ENCODE data around the gene ARMC9.
"Not testable (repeated sequence)": the region's sequence is repeated elsewhere in the genome, so short reads cannot be mapped to it uniquely, and the experiment has no call there.

Gene ARMC9

DNA sequence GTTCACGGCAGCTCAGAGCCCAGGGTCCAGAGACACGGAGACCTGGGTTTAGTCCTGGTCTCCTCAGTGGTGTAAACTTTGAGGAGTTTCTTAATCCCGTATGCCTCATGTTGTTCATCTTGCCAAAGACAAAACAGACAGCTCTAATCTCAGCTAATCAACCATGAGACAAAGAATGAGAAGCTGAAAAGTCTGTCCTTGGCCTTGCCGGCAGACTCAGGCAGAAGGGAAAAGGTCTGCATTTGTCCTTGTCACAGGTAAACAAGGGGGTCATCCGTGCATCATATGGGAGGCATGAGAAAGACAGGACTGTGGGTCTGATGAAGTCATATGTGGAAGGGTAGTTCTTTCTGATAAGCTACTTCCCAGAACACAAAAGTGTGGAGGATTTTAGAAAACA lies 1.8 kb upstream of the ARMC9 start:
- FAIRE-seq (no peak), DNase-seq (ENCODE audit: insufficient read length, low spot score) (no peak)
- TF ChIP-seq, protein P1, sequence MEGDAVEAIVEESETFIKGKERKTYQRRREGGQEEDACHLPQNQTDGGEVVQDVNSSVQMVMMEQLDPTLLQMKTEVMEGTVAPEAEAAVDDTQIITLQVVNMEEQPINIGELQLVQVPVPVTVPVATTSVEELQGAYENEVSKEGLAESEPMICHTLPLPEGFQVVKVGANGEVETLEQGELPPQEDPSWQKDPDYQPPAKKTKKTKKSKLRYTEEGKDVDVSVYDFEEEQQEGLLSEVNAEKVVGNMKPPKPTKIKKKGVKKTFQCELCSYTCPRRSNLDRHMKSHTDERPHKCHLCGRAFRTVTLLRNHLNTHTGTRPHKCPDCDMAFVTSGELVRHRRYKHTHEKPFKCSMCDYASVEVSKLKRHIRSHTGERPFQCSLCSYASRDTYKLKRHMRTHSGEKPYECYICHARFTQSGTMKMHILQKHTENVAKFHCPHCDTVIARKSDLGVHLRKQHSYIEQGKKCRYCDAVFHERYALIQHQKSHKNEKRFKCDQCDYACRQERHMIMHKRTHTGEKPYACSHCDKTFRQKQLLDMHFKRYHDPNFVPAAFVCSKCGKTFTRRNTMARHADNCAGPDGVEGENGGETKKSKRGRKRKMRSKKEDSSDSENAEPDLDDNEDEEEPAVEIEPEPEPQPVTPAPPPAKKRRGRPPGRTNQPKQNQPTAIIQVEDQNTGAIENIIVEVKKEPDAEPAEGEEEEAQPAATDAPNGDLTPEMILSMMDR (IDR thresholded peaks at IDR 0.05; ENCODE audit: insufficient read depth, missing control alignments): no peak

DNA sequence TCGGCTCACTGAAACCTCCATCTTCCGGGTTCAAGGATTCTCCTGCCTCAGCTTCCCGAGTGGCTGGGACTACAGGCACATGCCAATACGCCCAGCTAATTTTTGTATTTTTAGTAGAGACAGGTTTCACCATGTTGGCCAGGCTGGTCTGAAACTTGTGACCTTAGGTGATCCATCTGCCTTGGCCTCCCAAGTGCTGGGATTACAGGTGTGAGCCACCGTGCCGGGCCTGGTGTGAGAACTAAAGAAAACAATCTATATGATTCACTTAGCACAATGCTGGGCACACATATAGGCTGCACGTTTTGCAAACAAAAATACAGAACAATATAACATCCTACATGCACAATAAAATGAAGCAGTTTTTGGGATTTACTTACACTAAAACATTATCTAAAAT lies 1.2 kb upstream of the ARMC9 start:
- FAIRE-seq; DNase-seq (ENCODE audit: insufficient read length, low spot score): not testable (repeated sequence)

DNA sequence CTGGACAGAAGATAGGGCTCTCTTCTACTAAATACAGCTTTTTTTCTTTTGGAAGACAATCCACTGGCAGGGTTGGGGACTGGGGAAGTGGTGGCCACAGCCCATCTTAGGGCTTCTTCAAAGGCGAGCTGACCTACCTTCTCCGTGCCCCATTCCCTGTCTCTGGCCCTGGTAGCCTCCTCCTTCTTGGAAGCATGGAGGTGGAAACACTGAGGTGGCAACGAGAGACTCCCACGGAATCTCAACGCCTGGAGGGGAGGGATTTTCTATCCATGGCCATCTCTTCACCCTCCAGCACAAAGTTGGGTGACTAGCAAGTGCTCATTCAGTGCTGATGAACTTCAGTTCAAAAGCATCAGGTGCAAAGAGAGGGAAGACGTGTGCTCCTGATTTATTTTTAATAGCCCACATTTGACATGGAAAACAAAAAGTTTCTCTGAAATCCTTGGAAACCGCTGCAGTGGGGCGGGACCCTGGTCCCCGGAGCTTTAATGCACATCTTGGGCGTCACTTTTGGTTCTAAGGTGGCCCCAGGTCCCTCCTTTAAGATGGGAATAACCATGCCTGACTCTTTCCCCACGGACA lies 633 bp upstream of the ARMC9 start:
- TF ChIP-seq, protein P1 (IDR thresholded peaks at IDR 0.05; ENCODE audit: insufficient read depth, missing control alignments): no peak
- no peak for FAIRE-seq
- no peak for DNase-seq (ENCODE audit: insufficient read length, low spot score)

DNA sequence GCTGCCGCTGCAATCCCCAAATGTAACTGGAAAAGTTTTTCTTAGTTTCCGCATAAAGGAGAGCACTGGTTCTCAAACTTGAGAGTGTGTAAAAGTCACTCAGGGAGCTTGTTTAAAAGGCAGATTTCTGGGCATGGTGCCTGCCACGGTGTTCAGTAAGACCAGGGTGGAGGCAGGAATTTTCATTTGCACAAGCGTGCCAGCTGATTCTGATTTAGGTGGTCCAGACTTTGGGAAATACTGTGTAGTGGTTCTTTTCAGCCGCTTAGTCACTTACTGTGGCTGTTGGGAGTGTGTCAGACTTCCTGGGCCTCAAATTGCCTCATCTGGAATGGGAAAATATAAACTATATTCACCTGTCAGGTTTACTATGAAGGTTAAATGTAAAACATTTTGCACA lies 788 bp downstream of the ARMC9 start:
- DNase-seq (ENCODE audit: insufficient read length, low spot score): no peak
- TF ChIP-seq, protein P1 (IDR thresholded peaks at IDR 0.05; ENCODE audit: insufficient read depth, missing control alignments): no peak
- no peak for FAIRE-seq

DNA sequence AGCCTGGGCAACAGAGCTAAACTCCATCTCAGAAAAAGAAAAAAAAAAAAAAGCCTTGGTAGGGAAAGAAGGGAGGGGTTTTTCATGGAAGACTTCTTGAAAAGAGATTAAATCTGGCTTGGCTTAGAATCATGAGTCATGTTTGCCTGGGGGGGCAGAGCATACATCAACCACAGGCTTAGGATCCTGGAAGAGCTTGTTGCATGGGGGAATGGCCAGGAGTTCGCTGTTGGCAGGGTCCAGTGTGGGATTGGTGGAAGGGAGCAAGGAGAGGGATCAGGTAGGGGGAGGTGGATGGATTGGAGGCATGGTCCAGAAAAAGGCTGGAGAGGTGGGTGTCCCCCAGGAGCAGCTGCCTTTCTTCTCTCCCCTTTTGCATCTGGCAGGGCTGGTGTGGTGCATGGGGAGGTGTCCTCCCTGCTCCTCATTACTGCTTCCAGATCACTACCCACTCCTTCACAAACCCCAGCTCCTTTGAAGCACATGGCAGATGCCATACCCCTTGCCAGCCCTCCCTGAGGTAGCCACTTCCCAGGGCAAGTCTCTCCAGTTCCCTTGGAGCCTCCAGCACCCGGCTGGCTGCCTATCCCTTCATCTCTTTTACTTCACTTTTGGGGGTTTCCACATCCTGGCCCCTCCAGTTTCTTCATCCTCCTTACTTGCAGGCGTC lies 2.5 kb downstream of the ARMC9 start:
- DNase-seq (ENCODE audit: insufficient read length, low spot score): no peak
- TF ChIP-seq, protein P1 (IDR thresholded peaks at IDR 0.05; ENCODE audit: insufficient read depth, missing control alignments): no peak
- FAIRE-seq: no peak

DNA sequence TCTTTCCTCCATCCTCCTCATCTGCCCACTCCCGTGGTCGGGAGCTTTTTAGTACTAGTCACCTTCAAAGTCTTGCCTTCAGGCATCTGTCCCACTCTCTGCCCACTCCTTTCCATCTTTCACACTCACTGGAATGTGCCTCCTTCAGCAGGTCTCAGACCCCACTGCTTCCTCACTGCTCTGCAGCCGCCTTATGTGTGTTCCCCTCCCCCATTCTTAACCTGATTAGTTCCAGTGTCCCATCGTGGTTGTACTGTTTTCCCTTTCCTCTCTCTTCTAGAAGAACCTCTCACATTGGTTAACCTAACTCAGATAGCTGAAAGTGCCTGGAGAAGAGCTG lies 3.0 kb downstream of the ARMC9 start:
- FAIRE-seq: no peak
- DNase-seq (ENCODE audit: insufficient read length, low spot score): no peak
- TF ChIP-seq, protein P1 (IDR thresholded peaks at IDR 0.05; ENCODE audit: insufficient read depth, missing control alignments): no peak

DNA sequence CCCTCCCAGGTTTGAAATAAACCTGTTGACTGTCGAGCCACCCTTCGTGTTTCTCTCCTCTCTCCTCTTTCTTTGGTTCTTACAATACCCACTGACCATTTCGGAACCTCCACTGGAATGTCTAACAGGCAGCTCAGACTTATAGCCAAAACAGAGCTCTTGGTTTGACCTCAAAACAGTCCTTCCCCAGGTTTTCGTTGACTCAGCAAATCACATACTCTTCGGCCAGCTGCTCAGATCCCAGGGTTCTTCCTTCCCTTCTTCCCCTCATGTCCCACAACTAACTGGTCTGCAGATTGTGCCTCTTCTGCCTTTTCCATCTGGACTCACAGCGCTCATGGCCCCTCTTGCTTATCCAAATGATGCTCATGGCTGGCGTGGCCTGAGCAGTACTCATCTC lies 4.7 kb downstream of the ARMC9 start:
- TF ChIP-seq, protein P1 (IDR thresholded peaks at IDR 0.05; ENCODE audit: insufficient read depth, missing control alignments): no peak
- no peak for DNase-seq (ENCODE audit: insufficient read length, low spot score)
- no peak for FAIRE-seq

All from D721Med (cell line).